ENCODE measurements around the gene RAD50. TPM values are rescaled to one million over a fixed set of nuclear protein-coding genes. Genes with fewer than 3 reads are reported as not detected.

Gene RAD50
- total and polyA plus RNA-seq, 10 of the 15 experiments (the other 5 are each of a cell fraction or from before 2014, with no cell fraction given): 12.8 to 68.6 (median 47.0) TPM

DNA sequence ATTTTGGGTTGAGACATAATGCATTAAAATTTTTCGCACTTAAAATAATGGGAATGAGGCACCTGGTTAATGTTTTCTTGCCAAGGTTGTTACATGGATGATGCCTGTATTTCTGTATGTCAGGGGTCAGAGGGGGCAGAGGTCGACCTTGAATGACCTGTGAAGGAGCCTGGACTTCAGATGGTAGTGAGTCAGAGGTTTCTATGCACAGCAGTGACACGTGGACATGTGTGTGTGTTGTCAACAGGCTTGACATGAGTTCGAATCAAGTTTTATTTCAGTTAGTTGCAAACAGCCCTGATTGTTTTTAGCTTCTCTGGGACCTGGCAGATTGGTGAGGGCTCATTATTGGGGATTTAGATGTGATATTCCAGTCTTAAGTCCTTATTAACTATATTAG lies 17.1 kb upstream of the RAD50 start:
- in situ Hi-C loops (cut with MboI) (no loop called here), intact Hi-C loops (cut with micrococcal nuclease; ENCODE audit: unreplicated experiment) (no loop called here)
- Histone ChIP-seq H3K4me3 (no peak overlapping the region), H3K4me2 (ENCODE audit: control insufficient read depth, insufficient read depth) (no peak overlapping the region), H3K27me3 (replicated peaks in 1 of 2; ENCODE audit: control insufficient read depth in 2 of 2, insufficient read depth in 2 of 2, low read length in 1 of 2) (no peaks in the 10 kb centered on the region; a peak in 1 of 4 replicates), H4K20me1 (ENCODE audit: control insufficient read depth, insufficient read depth) (no peaks in the 10 kb centered on the region), H3K79me2 (ENCODE audit: control insufficient read depth, insufficient read depth, low read length) (no peaks in the 10 kb centered on the region), H2AFZ (ENCODE audit: control insufficient read depth, low read depth, low read length) (no peak overlapping the region), H3K27ac (ENCODE audit: control insufficient read depth, insufficient read depth) (no peak overlapping the region), H3K36me3 (ENCODE audit: control insufficient read depth in 2 of 2, insufficient read depth in 2 of 2, low read length in 1 of 2) (no peaks in the 10 kb centered on the region), H3K9me3 (replicated peaks; ENCODE audit: control insufficient read depth, insufficient read depth, low read length) (no peaks in the 10 kb centered on the region), H3K4me1 (ENCODE audit: control insufficient read depth, insufficient read depth, low read length) (0 out of 2 replicates have a peak, but pooled peaks cover 3% of the 10 kb centered on the region), H3K9ac (ENCODE audit: control insufficient read depth, insufficient read depth, low read length) (no peak overlapping the region)
- FAIRE-seq: no peak
- WGBS (ENCODE audit: insufficient coverage, insufficient replicate concordance, low lambda C conversion rate, missing lambda C conversion rate): 35% methylated on average over 4 of the region's 4 CpGs
- ChIA-PET POLR2A (interaction anchor here (0.7 kb wide), 1 partner anchor 12 kb away, joined by 3 read pairs; no protein-coding TSS in a partner anchor), SMC1A (ENCODE audit: uncharacterized antibody, unreplicated experiment) (no interaction called here), CTCF (interaction anchor here (1.4 kb wide), 1 partner anchor 280 kb away, joined by 4 read pairs; no protein-coding TSS in a partner anchor), RAD21 (ENCODE audit: unreplicated experiment) (no interaction called here)
- no TSS peak for BruUV-seq (replicated peaks)
- ATAC-seq: no peak
- TF ChIP-seq ZBTB33 (IDR thresholded peaks at IDR 0.05) (no peak), BRCA1 (IDR thresholded peaks at IDR 0.05; ENCODE audit: low read depth, low read length) (no peak), ZNF217 (IDR thresholded peaks at IDR 0.05) (no peak), KAT2A (conservative IDR thresholded peaks at IDR 0.05; ENCODE audit: control insufficient read depth, low read depth, low read length) (no peak), RB1 (IDR thresholded peaks at IDR 0.05; ENCODE audit: borderline replicate concordance) (no peak), RELA (IDR thresholded peaks at IDR 0.05; ENCODE audit: borderline replicate concordance, partially characterized antibody) (no peak)
- no peak for DNase-seq (ENCODE audit: low read depth, low spot score)

Measured in GM12878 (cell line).